Tibial artery (tissue), 4 donors: Measurements from ENCODE around the gene PAGE1.
"Not testable (repeated sequence)": the region's sequence is repeated elsewhere in the genome, so short reads cannot be mapped to it uniquely, and the experiment has no call there.

ENCODE experiments used
- DNase-seq, 2 donors: peaks; one replicate each; pipeline ENCODE4 v3.0.0-alpha.2; 2019
- H3K27ac ChIP-seq, 2 donors: fragments of 200-600 bp; sonication (generic) in 1 of 2; 1 replicate in 1 of 2; 2 replicates in 1 of 2; pipeline ENCODE4 v1.5.1; 2018 to 2019; ENCODE audit warnings: mild to moderate bottlenecking in 1 of 2
- H3K27me3 ChIP-seq, 2 donors: fragments of 200-600 bp; sonication (generic) in 1 of 2; one replicate each; pipeline versions ENCODE4 v1.5.1 to v1.6.0; 2016 to 2019
- H3K36me3 ChIP-seq, 3 donors: fragments of 200-600 bp; sonication (generic) in 2 of 3; one replicate each; pipeline ENCODE4 v1.5.1; 2016 to 2019; ENCODE audit warnings: mild to moderate bottlenecking in 2 of 3
- H3K4me1 ChIP-seq, 4 donors: fragments of 200-600 bp; sonication (generic) in 2 of 4; 1 replicate in 3 of 4; 2 replicates in 1 of 4; pipeline ENCODE4 v1.5.1; 2016 to 2019
- H3K4me3 ChIP-seq, 2 donors: fragments of 200-600 bp; sonication (generic) in 1 of 2; 1 replicate in 1 of 2; 2 replicates in 1 of 2; pipeline ENCODE4 v1.5.1; 2018 to 2019; ENCODE audit warnings: mild to moderate bottlenecking in 2 of 2
- H3K9me3 ChIP-seq, 3 donors: fragments of 200-600 bp; sonication (generic) in 1 of 3; one replicate each; pipeline ENCODE4 v1.5.1; 2016 to 2019
- intact Hi-C: fragments of 100-400 bp; cut with DNase I; formaldehyde crosslinking; loops from one replicate; pipeline ENCODE4 v1.15.0; 2023; ENCODE audit warnings: low total_unique reads
- TF ChIP-seq, protein P1 (sequence below), 2 experiments: fragments of 200-600 bp in 1 of 2; fragments of 450-650 bp in 1 of 2; IDR thresholded peaks; one replicate each; pipeline ENCODE4 v1.5.1; 2017 to 2019; ENCODE audit warnings: antibody characterized with exemption in 2 of 2, mild to moderate bottlenecking in 1 of 2, moderate library complexity in 1 of 2

The PAGE1 gene, protein sequence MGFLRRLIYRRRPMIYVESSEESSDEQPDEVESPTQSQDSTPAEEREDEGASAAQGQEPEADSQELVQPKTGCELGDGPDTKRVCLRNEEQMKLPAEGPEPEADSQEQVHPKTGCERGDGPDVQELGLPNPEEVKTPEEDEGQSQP

GRCh38 chrX:49695276-49696180 is at the start of gene PAGE1:
Gene PAGE1, minus strand, starts transcription at chrX:49695984. Its CDS starts 1,214 bp downstream, at chrX:49694770.
- Histone ChIP-seq H3K4me1 (no peaks in the 10 kb centered on the region), H3K27ac (no peak within 1 kb of the TSS), H3K4me3 (no peak within 1 kb of the TSS), H3K36me3 (no peaks in the 10 kb centered on the region), H3K27me3 (no peaks in the 10 kb centered on the region), H3K9me3 (no peaks in the 10 kb centered on the region)
- intact Hi-C loops = no loop called here
- DNase-seq = no peak
- TF ChIP-seq, protein P1, sequence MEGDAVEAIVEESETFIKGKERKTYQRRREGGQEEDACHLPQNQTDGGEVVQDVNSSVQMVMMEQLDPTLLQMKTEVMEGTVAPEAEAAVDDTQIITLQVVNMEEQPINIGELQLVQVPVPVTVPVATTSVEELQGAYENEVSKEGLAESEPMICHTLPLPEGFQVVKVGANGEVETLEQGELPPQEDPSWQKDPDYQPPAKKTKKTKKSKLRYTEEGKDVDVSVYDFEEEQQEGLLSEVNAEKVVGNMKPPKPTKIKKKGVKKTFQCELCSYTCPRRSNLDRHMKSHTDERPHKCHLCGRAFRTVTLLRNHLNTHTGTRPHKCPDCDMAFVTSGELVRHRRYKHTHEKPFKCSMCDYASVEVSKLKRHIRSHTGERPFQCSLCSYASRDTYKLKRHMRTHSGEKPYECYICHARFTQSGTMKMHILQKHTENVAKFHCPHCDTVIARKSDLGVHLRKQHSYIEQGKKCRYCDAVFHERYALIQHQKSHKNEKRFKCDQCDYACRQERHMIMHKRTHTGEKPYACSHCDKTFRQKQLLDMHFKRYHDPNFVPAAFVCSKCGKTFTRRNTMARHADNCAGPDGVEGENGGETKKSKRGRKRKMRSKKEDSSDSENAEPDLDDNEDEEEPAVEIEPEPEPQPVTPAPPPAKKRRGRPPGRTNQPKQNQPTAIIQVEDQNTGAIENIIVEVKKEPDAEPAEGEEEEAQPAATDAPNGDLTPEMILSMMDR (IDR thresholded peaks at IDR 0.05) = no peak

DNA sequence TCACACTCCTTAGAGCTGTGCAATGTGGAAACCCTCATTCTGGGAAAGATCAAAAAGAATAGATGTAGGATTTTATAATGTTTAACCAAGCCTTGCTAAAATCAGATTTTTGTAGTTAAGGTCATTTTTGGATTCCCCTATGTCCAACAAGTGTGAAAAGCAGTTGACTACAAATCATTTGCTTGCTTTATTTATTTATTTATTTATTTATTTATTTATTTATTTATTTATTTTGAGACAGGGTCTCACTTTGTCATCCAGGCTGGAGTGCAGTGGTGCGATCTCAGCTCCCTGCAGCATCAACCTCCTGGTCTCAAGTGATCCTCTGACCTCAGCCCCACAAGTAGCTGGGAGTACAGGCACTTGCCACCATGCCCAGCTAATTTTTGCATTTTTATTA is 45.7 kb upstream of the PAGE1 start:
- H3K4me3 ChIP-seq, H3K27ac ChIP-seq, H3K9me3 ChIP-seq, H3K4me1 ChIP-seq, H3K36me3 ChIP-seq, intact Hi-C loops, H3K27me3 ChIP-seq, DNase-seq: not testable (repeated sequence)

DNA sequence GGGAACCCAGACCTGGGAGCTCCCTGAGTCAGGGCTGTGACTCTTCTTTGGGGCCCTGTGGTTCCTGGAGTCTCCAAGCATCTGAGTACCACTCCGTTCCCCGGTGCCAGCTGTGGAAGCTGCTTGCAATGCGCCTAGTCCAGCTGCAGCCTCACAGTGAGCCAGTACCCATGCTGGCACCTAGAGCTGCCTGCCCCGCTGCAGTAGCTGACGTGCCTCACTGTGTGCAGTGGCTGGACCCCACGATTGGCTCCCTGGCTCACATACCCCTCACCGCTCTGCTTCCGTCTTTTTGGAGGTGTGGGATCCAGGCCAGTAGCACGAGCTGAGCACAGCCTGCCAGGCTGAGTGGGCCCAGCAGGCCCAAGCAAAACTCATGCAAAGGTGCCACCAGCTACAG is 32.1 kb upstream of the PAGE1 start:
- intact Hi-C loops = no loop called here
- TF ChIP-seq, protein P1 (IDR thresholded peaks at IDR 0.05) = no peak
- Histone ChIP-seq H3K27me3 (no peaks in the 10 kb centered on the region), H3K4me3 (no peak overlapping the region), H3K9me3 (peaks cover 0 to 4% (median 0%) of the 10 kb centered on the region in 3 donors), H3K27ac (no peak overlapping the region), H3K4me1 (no peaks in the 10 kb centered on the region), H3K36me3 (no peaks in the 10 kb centered on the region)
- no peak for DNase-seq

GRCh38 chrX:49726966-49727365 is 31.2 kb upstream of the PAGE1 start:
- Histone ChIP-seq H3K27ac (no peak overlapping the region), H3K36me3 (no peaks in the 10 kb centered on the region), H3K4me3 (no peak overlapping the region), H3K27me3 (no peaks in the 10 kb centered on the region), H3K4me1 (no peaks in the 10 kb centered on the region), H3K9me3 (peaks cover 0 to 4% (median 0%) of the 10 kb centered on the region in 3 donors)
- no peak for DNase-seq
- intact Hi-C loops = no loop called here
- TF ChIP-seq, protein P1 (IDR thresholded peaks at IDR 0.05) = no peak

GRCh38 chrX:49725923-49726904 is 30.4 kb upstream of the PAGE1 start:
- no peaks in the 10 kb centered on the region for H3K27me3 ChIP-seq
- peaks cover 0 to 8% (median 0%) of the 10 kb centered on the region in 3 donors for H3K9me3 ChIP-seq
- intact Hi-C loops = no loop called here
- DNase-seq = no peak
- TF ChIP-seq, protein P1 (IDR thresholded peaks at IDR 0.05) = no peak
- H3K4me1 ChIP-seq = no peaks in the 10 kb centered on the region
- no peaks in the 10 kb centered on the region for H3K36me3 ChIP-seq
- H3K27ac ChIP-seq = no peak overlapping the region
- H3K4me3 ChIP-seq = no peak overlapping the region
